GM15510 (cell line): ENCODE data around the gene RTTN.

Source experiments
- POLR2A ChIP-seq: IDR thresholded peaks from 3 replicates; pipeline ENCODE4 v1.6.1; 2011; ENCODE audit warnings: borderline replicate concordance; ENCODE audit not compliant: insufficient read length; ENCODE audit errors: extremely low read depth

The RTTN gene

GRCh38 chr18:70220628-70221027, 15.1 kb upstream of the RTTN start:
- TF ChIP-seq POLR2A: no peak

GRCh38 chr18:70219688-70220087, 14.2 kb upstream of the RTTN start:
- no peak for TF ChIP-seq POLR2A

GRCh38 chr18:70216788-70217187, 11.3 kb upstream of the RTTN start:
- no peak for TF ChIP-seq POLR2A

- no peak for TF ChIP-seq POLR2A
Observed at GRCh38 chr18:70207181-70207580, 1.7 kb upstream of the RTTN start.

GRCh38 chr18:70200286-70200685, 5.2 kb downstream of the RTTN start:
- no peak for TF ChIP-seq POLR2A

GRCh38 chr18:70197844-70198243, 7.6 kb downstream of the RTTN start:
- no peak for TF ChIP-seq POLR2A

GRCh38 chr18:70197026-70197425, 8.5 kb downstream of the RTTN start:
- no peak for TF ChIP-seq POLR2A

GRCh38 chr18:70195852-70196434, 9.5 kb downstream of the RTTN start:
- TF ChIP-seq POLR2A: no peak

GRCh38 chr18:70195014-70195614, 10.4 kb downstream of the RTTN start:
- no peak for TF ChIP-seq POLR2A

- TF ChIP-seq POLR2A: no peak
Observed at GRCh38 chr18:70194227-70194890, 11.1 kb downstream of the RTTN start.

GRCh38 chr18:70190529-70190928, 15.0 kb downstream of the RTTN start:
- no peak for TF ChIP-seq POLR2A

GRCh38 chr18:70188113-70188512, 17.4 kb downstream of the RTTN start:
- no peak for TF ChIP-seq POLR2A

- TF ChIP-seq POLR2A: no peak
Observed at GRCh38 chr18:70183441-70183840, 22.0 kb downstream of the RTTN start.

GRCh38 chr18:70182548-70182947, 22.9 kb downstream of the RTTN start:
- no peak for TF ChIP-seq POLR2A

- no peak for TF ChIP-seq POLR2A
Observed at GRCh38 chr18:70181725-70182124, 23.8 kb downstream of the RTTN start.

- TF ChIP-seq POLR2A: no peak
Observed at GRCh38 chr18:70181015-70181414, 24.5 kb downstream of the RTTN start.
